Activated CD8-positive, alpha-beta memory T cell treated with anti-CD3 and anti-CD28 coated beads, Interleukin-2, amount 50 U/mL, for 1 hour (primary cell): Measurements from ENCODE around the gene TSPAN6.

Experiments
- DNase-seq: peaks from one replicate; pipeline ENCODE4 v3.0.0-alpha.2; 2020; ENCODE audit errors: extremely low read depth

Gene TSPAN6

DNA sequence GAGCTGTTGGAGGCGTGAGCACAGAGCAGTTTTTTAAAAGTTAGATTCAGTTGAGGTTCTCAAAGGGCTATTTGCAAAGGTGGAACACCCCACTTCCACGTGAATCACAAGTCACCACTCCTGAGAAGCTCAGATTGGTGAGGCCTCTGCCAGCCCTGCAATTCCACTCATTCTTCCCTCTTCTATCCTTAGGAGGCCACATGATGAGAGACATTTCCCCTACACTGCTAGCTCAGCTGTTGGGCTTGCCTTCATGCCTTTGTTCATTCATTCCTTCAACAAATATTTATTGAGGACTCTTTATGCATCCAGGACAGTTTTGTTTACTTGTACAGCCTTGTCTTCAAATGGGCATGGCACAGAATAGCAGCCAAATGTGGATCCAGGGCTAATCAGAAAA, 11.1 kb upstream of the TSPAN6 start:
- no peak for DNase-seq

DNA sequence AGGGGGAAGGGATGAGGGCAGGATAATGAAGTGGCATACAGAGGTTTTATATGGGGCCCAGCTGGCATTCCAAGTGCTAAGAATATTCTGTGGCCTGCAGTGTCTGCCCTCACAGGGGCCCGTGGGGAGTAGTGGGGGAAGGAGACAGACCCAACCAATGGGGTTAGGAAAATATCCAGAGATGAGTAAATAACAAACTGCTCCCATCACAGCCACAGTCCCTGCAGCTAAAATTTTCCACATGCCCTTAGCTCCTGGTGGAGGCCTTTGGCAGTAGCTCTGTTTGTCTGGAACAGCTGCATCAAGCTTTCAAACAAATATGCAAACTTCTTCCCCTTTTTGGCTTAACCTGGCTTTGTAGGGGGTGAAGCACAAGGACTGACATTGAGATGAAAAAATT, 10.5 kb upstream of the TSPAN6 start:
- DNase-seq = no peak

DNA sequence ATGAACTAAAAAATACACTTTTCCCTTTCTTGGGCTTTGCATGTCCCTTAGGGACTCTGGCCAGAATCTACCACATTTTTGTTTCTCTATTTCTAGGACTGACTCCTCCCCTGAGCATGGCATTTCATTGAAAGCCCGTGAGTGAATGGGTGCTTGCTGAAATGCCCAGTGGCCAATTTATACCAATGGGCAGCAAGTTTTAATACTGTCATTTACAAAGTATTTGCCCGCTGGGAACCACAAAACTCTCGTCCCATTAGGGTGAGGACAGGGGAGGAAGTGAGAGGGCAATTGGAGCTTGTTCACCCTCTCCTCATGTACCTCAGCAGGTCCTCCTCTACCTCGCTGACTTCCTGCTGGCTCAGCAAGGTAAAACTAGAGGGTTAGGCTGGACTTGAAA, 8.5 kb upstream of the TSPAN6 start:
- DNase-seq = no peak

DNA sequence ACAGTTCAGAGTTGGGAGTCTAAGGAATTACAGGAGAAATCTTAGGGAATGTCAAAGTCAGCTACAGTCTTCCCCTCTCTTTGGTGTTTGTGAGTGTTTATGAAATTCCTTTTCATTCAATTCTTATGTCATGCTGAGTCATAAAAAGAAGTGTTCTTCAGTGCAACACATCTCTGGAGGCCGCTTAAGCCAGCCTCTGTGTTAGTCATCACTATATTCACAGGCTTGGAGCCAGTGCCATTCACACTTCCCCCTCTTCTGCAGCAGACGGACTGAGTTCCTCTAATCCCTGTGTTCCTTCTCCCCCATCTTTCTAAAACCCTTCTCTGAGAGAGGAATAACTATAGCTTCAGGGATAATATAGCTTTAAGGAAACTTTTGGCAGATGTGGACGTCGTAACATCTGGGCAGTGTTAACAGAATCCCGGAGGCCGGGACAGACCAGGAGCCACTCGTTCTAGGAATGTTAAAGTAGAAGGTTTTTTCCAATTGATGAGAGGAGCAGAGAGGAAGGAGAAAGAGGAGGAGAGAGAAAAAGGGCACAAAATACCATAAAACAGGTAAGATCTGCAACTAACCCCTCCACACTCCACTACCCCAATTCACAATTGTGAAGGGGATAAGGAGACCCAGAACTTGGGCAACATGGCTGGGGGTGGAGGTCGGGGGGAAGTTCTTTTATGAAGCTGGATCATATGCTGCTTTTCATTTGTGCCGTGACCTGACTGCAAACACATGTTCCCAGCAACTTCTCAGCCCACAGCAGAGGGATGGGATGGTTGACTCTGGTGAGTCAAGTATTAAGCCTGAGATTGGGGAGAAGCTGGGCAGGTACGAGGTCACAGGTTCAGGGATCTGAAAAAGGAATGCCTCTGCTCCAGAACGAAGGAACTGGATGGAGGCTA, 7.6 kb upstream of the TSPAN6 start, which contains the start of gene SRPX2:
Gene SRPX2 (plus strand): TSS at position 244 of the 905 bp plus-strand sequence. CDS start 2,124 bp downstream, outside the sequence.
- DNase-seq = no peak

DNA sequence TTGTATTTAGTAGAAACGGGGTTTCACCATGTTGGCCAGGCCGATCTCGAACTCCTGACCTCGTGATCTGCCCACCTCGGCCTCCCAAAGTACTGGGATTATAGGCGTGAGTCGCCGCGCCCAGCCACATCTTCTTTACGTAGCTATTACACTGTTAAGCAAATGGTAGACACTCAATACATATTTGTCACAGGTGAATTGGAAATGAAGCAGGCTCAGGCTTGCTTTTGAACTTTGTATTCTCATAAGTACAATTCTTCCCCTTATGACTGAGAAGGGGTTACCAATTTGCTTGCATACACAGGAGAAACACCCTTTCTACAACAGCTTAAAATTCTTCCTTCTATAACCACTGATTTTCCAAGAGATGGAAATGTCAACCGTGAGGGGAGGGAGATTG, 6.6 kb upstream of the TSPAN6 start:
- DNase-seq = no peak

DNA sequence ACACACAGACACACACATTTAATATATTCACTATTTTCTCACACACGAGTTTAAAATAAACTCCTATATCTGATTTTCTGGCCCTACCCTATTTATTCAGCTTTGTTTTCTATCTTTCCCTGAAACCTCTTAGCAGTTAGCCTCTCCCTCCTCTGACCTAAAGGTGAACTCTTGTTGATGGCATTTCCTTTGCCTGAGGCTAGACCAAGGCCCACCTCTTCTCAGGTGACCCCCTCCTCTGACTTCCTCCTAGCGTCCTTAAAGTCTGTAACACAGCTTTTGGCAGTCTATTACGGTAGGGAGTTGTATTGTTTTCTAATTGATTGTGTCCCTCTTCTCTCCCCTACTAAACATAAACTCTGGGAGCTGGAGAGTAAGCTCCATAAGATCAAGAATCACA, 5.7 kb upstream of the TSPAN6 start:
- DNase-seq = no peak

DNA sequence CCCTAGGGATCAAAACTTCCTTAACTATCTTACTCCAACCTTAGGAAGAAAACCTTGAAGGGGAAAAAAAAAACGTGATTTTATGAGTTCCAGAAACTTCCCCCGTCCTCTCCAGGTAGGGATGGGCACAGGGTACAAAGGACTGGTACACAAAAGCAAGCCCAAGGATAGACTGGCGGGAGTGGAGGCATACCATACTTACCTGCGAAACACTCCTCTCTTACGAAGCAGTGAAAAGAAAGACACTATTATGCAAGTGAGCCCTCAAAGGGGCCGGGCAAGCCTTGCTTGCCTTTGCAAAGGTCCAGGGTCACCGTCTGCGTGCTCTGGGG, 651 bp downstream of the TSPAN6 start:
- DNase-seq = no peak

DNA sequence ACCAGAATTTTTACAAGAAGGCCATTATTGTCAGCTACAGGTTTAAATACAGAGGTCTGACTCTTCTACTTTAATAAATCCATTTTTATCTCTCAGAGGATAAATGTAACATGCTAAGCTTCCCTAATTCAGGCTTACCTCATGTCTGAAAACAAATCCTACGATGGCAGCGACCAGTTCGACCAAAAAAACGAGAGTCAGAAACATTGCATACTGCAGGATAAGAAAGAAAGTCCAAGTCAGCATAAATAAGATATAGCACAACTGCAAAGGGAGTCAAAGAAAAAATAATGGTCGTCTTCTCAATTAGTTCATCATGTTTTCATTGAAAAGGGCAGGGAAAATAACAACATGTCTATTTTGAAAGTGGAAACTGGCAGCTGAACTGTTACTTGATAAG, 1.6 kb downstream of the TSPAN6 start:
- DNase-seq = no peak

DNA sequence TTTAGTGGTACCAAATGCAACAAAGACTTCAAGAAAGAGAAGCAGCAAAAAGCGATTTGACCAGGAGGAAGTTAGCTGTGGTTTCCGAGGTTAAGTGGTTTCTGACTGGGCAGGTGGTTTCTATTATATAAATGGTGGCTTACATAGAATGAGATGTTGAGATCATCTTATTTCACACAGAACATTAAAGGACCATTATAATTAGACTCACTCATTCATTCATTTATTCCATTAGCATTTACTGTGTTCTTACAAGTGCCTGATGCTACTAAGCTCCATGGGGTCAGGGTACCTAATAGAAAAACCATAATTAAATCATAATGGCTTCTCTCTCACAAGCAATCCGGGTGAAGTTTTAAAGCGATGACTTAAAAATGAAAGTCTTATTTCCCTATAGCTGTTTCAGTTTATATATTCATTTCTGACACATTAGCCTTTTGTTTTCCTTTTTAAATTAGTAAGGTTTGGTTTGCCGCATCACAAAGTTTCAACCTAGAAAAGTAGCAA, 10.6 kb downstream of the TSPAN6 start:
- DNase-seq = no peak

DNA sequence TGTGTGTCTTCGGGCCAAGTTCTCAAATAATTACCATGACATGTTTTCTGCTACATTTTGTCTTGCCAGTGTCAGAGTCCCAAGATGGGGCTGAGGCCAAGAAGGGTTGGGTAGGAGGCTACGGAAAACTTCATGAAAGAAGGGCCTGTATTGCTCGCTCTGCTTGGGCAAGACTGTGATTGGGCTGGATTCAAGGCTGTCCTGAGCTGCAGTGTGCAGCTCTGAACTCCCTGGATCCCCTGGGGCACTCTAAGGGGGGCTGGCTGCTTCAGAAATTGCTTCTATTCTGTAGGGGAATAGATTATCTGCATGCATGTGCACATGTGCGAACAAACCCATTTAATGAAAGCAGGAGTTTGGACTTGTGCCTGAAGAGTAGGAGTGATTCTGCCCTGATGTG, 13.6 kb downstream of the TSPAN6 start:
- no peak for DNase-seq

DNA sequence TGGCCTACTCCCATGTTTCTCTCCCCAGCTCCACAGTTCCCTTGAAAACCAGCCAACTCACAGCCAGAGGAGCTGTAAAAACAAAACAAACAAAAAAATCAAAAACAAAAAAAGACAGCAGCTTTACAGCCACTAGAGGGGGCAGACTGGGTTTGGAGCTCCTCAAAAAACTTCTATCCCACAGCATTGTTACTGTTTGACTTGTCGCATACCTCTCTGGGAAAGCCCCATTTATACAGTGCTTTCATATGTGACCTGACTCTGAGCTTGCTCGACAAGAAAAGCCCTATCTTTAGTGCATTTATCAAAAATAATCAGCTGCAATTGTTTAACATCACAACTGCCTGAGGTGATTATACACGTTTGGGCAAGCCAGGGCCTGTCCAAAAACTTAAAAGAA, 21.6 kb downstream of the TSPAN6 start:
- no peak for DNase-seq

DNA sequence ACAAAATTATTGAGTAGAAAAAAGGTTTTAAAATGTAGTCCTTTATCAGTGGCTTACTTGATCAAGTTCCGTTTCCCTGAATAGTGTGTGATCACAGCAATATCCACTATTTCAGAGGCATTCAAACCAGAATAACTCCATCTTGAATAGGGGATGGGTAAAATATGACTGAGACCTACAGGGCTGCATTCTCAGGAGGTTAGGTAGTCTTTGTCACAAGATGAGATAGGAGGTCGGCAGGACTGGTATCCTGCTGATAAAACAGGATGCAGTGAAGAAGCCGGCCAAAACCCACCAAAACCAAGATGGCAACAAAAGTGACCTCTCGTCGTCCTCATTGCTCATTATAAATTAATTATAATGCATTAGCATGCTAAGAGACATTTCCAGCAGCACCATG, 24.7 kb downstream of the TSPAN6 start:
- no peak for DNase-seq

DNA sequence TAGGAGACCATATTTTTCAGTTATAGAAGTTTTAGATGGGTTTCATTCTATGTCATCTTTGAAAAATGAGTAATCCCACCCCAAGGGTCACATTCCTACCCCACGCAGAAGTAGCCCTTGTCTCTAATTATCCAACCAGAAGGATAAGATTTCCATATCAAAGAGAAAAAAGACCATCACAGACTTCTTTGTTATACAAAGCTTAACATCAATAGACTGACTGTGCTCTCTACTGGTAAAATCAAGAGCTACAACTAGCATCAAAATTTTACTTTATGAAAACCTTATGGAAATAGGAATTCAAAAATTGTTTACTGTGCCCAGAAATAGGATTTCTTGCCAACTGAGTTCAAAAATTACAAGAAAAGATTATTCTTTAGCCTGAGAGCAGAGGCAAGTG, 27.0 kb downstream of the TSPAN6 start:
- no peak for DNase-seq

DNA sequence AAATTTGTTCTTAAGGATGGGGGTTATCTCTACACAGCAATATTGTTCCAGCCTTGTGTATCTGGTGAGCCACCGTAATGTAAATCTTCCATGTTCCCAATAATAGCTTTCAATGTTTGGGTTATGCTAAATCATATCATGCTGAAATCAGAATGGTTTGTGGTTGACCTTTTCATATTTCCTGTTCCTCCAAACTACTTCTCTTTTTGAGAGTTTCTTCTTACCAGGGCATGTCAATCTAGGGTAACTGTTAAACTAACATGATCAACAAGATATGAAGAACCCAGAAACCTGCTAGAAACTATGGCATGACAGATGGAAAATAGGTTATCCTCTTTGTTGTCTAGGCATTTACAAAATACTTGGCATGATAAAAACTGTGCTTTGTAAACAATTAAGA, 29.9 kb downstream of the TSPAN6 start:
- DNase-seq = no peak

DNA sequence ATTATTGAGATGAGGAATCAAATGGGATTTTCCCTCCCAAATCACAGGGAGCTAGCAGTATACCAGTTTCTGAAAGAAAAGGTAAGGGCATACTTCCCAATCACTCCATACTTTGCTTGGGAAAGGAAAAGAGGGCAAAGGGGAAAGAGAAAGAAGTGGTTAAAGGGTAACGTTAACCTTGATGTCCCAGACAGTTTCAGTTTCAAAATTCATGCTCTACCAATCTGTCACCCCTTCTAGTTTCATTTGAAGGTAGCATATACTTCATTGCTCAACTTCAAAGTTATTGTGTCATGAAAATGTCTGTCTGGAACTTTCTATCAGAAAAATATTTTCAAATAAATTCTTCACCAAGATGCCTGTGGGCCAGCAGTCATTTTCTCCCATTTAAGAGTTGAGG, 35.8 kb downstream of the TSPAN6 start:
- no peak for DNase-seq

DNA sequence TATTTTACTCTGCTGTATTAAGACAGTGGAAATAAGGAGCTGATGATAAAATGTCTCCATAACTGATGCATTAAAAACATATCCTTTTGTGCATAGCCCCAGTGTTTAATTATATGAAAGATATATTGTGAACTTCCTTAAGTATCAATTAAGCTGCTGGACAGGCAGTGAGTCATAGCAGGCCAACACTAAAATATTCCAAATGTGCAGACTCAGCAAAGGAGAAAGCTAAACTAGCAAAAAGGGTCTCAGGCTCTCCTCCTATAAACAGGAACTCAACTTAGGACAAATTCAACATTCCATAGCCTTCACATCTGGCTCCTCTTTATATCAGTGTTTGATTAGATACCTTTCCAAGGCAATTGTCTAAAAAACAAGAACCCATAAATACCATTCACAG, 36.3 kb downstream of the TSPAN6 start:
- no peak for DNase-seq

DNA sequence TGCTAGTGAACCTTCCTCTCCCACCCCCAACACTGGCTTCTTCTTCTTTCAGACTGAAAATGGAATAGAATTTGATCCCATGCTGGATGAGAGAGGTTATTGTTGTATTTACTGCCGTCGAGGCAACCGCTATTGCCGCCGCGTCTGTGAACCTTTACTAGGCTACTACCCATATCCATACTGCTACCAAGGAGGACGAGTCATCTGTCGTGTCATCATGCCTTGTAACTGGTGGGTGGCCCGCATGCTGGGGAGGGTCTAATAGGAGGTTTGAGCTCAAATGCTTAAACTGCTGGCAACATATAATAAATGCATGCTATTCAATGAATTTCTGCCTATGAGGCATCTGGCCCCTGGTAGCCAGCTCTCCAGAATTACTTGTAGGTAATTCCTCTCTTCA, 37.1 kb downstream of the TSPAN6 start:
- DNase-seq = no peak

DNA sequence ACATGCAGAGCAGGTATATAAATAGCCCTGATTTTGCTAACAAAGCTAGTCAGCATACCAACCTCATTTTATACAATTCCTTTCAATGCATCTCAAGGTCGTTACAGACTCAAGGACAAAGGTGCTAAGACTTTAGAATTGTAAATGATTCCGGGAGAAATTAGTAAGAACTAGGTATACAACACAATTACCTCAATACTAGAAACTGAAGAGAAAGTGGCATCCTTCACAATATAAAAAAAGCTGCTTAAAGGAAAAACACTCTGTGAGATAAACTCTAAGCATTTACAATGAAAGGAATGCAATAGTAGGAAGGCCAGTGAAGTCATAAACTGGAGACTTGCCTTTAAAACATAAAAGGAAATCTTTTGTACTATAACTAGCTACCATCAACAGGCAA, 40.0 kb downstream of the TSPAN6 start:
- DNase-seq = no peak

DNA sequence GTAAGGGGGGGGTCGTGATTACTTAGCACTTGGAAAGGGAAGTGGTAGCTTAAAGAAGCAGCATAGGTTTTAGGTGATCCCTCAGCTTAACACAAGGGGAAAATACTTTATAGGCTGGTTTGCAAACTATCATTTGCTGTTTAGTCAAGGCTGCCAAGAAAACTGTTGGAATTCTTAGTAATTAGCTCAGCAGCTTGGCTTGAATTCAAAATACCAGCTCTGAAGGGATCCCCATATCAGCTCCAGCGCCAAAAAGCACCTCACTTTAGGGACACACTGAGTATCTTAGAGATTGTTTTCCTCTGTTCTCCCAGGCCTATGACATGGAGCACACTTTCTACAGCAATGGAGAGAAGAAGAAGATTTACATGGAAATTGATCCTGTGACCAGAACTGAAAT, 43.0 kb downstream of the TSPAN6 start:
- no peak for DNase-seq

DNA sequence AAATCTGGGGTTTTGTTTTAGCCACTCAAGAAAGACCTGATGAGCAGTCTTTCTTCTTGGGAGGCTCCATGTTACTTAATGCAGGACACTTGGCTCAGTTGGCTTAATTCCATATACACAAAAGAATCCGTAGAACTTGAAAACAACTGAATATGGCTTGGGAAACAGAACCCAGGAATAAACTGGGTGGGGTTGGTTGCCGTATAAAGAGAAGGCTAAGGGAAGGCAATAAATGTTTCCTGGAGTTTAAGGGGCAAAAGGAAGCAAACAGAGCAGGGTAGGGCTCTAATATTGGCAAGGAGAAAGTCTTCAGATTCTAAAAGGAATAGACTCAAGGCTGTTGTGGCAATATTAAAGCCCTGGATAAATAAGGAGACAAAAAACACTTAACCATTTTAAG, 43.5 kb downstream of the TSPAN6 start:
- no peak for DNase-seq

DNA sequence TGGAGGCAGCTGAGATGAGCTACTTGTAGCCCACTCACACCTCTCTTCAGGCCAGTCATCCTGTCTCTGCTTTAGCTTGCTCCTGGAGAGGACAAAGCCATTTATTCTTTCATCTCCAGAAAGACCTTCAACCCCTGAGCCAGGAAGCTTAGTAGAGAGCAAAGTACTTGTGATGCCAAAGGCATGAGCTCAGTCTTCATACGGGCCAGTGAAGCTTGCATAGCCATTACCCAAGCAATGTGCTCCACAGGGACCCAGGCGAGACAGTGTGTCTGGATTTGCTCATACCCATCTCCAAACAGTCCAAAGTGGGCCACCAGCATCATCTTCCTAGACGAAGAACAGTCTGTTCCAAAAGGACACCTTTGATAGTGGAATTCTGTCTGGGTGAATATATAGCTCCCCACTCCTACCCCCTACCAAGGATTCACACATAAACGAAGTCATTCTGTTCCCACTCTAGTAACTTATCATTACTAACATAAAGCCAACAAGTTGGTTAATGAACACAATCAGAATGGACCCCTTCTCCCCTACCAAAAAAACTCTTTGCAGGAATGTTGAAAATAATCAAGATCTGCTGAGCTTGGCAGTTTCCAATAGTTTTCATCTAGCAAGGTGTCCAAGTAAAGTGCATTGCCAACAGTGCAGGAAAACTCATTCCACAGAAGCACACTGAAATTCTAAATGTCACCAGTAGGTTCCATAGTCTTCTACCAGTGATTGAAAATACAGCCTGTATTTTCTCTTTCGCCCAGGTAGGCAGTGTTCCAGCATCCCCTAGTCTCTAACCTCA, 45.2 kb downstream of the TSPAN6 start:
- DNase-seq = no peak

DNA sequence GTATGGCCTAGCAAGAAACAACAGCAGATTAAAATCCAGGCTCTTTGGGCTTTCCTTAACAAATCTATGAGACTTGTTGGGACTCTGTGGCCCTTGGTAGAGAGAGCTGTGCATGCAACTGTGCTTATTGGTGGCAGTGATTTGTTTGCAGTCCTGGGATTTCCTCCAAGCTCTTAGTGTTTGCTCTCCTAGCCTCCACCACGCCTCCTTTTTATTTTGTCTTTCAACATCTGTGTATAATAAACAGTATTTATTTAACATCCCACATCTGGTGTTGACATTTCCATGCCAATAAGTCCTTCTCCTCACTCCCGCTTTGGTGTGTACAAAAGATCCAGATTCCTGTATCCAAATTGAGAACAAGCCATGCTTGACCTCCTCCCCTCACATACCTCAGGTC, 48.7 kb downstream of the TSPAN6 start:
- no peak for DNase-seq

DNA sequence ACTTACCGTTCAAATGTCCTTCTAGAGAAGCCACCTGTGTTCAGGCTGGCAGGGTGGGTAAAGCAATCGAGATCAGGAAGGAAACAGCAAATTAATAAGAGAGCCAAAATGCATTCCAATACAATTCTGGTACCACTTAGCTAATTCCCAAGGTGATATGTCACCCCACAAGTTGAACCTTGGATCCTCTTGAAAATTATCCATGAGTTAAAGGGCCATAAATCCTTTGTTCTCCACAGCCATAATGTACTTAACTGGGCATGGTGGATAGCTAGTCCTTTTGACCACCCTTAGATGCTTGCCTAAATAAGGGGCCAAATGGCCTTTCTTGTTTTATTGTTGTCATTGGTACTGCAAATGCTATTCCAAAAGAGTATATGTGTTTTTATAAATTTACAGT, 49.9 kb downstream of the TSPAN6 start:
- no peak for DNase-seq
